ENCODE results near the gene FBLN7.
"Not testable (repeated sequence)": the region's sequence is repeated elsewhere in the genome, so short reads cannot be mapped to it uniquely, and the experiment has no call there.

The FBLN7 gene

GRCh38 chr2:112184121-112184520, 45.9 kb downstream of the FBLN7 start:
- DNase-seq (ENCODE audit: low spot score), result no peak

- no peak for DNase-seq (ENCODE audit: low spot score)
Measured at GRCh38 chr2:112185131-112185530, 46.9 kb downstream of the FBLN7 start.

GRCh38 chr2:112187046-112187715, 49.0 kb downstream of the FBLN7 start:
- DNase-seq (ENCODE audit: low spot score), result no peak

- DNase-seq (ENCODE audit: low spot score), result no peak
Measured at GRCh38 chr2:112187805-112188596, 49.8 kb downstream of the FBLN7 start.

- no peak for DNase-seq (ENCODE audit: low spot score)
Measured at GRCh38 chr2:112189001-112189556, 50.9 kb downstream of the FBLN7 start.

- no peak for DNase-seq (ENCODE audit: low spot score)
Measured at GRCh38 chr2:112194028-112194427, 55.8 kb downstream of the FBLN7 start.

- no peak for DNase-seq (ENCODE audit: low spot score)
Measured at GRCh38 chr2:112194482-112194881, 56.3 kb downstream of the FBLN7 start.

- no peak for DNase-seq (ENCODE audit: low spot score)
Measured at GRCh38 chr2:112195167-112195766, 57.1 kb downstream of the FBLN7 start.

- DNase-seq (ENCODE audit: low spot score), result no peak
Measured at GRCh38 chr2:112195950-112196349, 57.8 kb downstream of the FBLN7 start.

- DNase-seq (ENCODE audit: low spot score), result no peak
Measured at GRCh38 chr2:112197868-112198267, 59.7 kb downstream of the FBLN7 start.

- no peak for DNase-seq (ENCODE audit: low spot score)
Measured at GRCh38 chr2:112198780-112199179, 60.6 kb downstream of the FBLN7 start.

- DNase-seq (ENCODE audit: low spot score), result no peak
Measured at GRCh38 chr2:112199188-112199587, 61.0 kb downstream of the FBLN7 start.

- DNase-seq (ENCODE audit: low spot score), result no peak
Measured at GRCh38 chr2:112201696-112202430, 63.7 kb downstream of the FBLN7 start.

GRCh38 chr2:112204411-112204810, 66.2 kb downstream of the FBLN7 start:
- no peak for DNase-seq (ENCODE audit: low spot score)

- not testable (repeated sequence) for DNase-seq (ENCODE audit: low spot score)
Measured at GRCh38 chr2:112207905-112208304, 69.7 kb downstream of the FBLN7 start.

GRCh38 chr2:112216167-112216566, 78.0 kb downstream of the FBLN7 start:
- DNase-seq (ENCODE audit: low spot score), result peak; percentile 10

GRCh38 chr2:112217854-112218253, 79.7 kb downstream of the FBLN7 start:
- DNase-seq (ENCODE audit: low spot score), result no peak

GRCh38 chr2:112220186-112220585, 82.0 kb downstream of the FBLN7 start:
- DNase-seq (ENCODE audit: low spot score), result no peak

- no peak for DNase-seq (ENCODE audit: low spot score)
Measured at GRCh38 chr2:112220831-112221230, 82.6 kb downstream of the FBLN7 start.

- no peak for DNase-seq (ENCODE audit: low spot score)
Measured at GRCh38 chr2:112229348-112229747, 91.2 kb downstream of the FBLN7 start.

- DNase-seq (ENCODE audit: low spot score), result no peak
Measured at GRCh38 chr2:112230371-112230770, 92.2 kb downstream of the FBLN7 start.

Data from GM03348 (cell line).